CD4-positive, alpha-beta memory T cell (primary cell): Measurements from ENCODE around the gene IGF2BP2. TPM values are rescaled to one million over a fixed set of nuclear protein-coding genes. Genes with fewer than 3 reads are reported as not detected.

Source experiments
- CTCF ChIA-PET: fragments of 350-600 bp; sonication (Branson Sonifier 250); formaldehyde crosslinking; loops from one replicate; lab custom pipeline; 2021; ENCODE audit warnings: inconsistent platforms; ENCODE audit not compliant: partially characterized antibody; lab: Charles Lee
- POLR2A ChIA-PET: fragments of 350-600 bp; sonication (Branson Sonifier 250); formaldehyde crosslinking; loops from one replicate; lab custom pipeline; 2021; ENCODE audit not compliant: partially characterized antibody; lab: Charles Lee
- DNase-seq, 5 donors: peaks; one replicate each; pipeline versions ENCODE4 v3.0.0 to v3.0.0-alpha.2; 2020 to 2022; ENCODE audit warnings: mixed read lengths in 1 of 5
- H3K27ac ChIP-seq: one replicate; pipeline ENCODE4 v1.7.0; 2013; ENCODE audit warnings: low read depth, low read length
- H3K27me3 ChIP-seq: 2 replicates; pipeline ENCODE4 v1.7.0; 2013; ENCODE audit warnings: mild to moderate bottlenecking, low read length, moderate library complexity; ENCODE audit not compliant: insufficient read depth
- H3K36me3 ChIP-seq: 2 replicates; pipeline ENCODE4 v1.7.0; 2013; ENCODE audit warnings: mild to moderate bottlenecking, low read length, moderate library complexity; ENCODE audit not compliant: insufficient read depth
- H3K4me1 ChIP-seq: 2 replicates; pipeline ENCODE4 v1.7.0; 2013; ENCODE audit warnings: mild to moderate bottlenecking, low read length, moderate library complexity; ENCODE audit not compliant: insufficient read depth
- H3K4me3 ChIP-seq, 2 donors: one replicate each; pipeline ENCODE4 v1.7.0; 2013; ENCODE audit warnings: low read length in 2 of 2, mild to moderate bottlenecking in 1 of 2
- H3K9me3 ChIP-seq, 2 donors: one replicate each; pipeline ENCODE4 v1.7.0; 2013; ENCODE audit warnings: low read length in 2 of 2, control low read depth in 1 of 2; ENCODE audit not compliant: control insufficient read depth in 1 of 2
- H3K27ac Mint-ChIP-seq, 7 donors: one replicate each; pipeline ENCODE4 v1.8.0; 2020 to 2021; ENCODE audit warnings: mixed read lengths in 7 of 7, mild to moderate bottlenecking in 6 of 7, inconsistent platforms in 3 of 7, moderate library complexity in 3 of 7
- H3K27me3 Mint-ChIP-seq, 2 donors: one replicate each; pipeline ENCODE4 v1.8.0; 2020 to 2021; ENCODE audit warnings: mixed read lengths in 2 of 2
- H3K36me3 Mint-ChIP-seq, 2 donors: one replicate each; pipeline ENCODE4 v1.8.0; 2020 to 2021; ENCODE audit warnings: mixed read lengths in 2 of 2, inconsistent platforms in 1 of 2, mild to moderate bottlenecking in 1 of 2
- H3K4me1 Mint-ChIP-seq, 4 donors: one replicate each; pipeline ENCODE4 v1.8.0; 2020 to 2021; ENCODE audit warnings: mixed read lengths in 4 of 4, mild to moderate bottlenecking in 1 of 4
- H3K4me3 Mint-ChIP-seq, 8 donors: one replicate each; pipeline ENCODE4 v1.8.0; 2020 to 2021; ENCODE audit warnings: mixed read lengths in 8 of 8, mild to moderate bottlenecking in 7 of 8, moderate library complexity in 6 of 8, inconsistent platforms in 3 of 8
- H3K9me3 Mint-ChIP-seq, 8 donors: one replicate each; pipeline ENCODE4 v1.8.0; 2020 to 2021; ENCODE audit warnings: mixed read lengths in 8 of 8, mild to moderate bottlenecking in 5 of 8, inconsistent platforms in 3 of 8, moderate library complexity in 1 of 8
- intact Hi-C: fragments of 100-400 bp; cut with micrococcal nuclease; formaldehyde crosslinking; loops from one replicate; pipeline ENCODE4 v1.15.1; 2023
- polyA plus RNA-seq, 2 donors: library from polyadenylated mRNA; unstranded; fragments of 300-500 nt; fragmentation: Illumina TruSeq; gene quantifications; one replicate each; pipeline ENCODE4 v1.2.3, GENCODE V29; 2021
- total RNA-seq, 2 experiments: library from RNA; stranded (reverse); gene quantifications; one replicate each; pipeline ENCODE4 v1.2.3, GENCODE V29; 2021

IGF2BP2 gene
- total and polyA plus RNA-seq, 4 experiments from 2014 or later: not detected

- H3K9me3 ChIP-seq: no peaks in the 10 kb centered on the region
- DNase-seq: no peak
- intact Hi-C loops: no loop called here
- H3K4me3 ChIP-seq: no peak overlapping the region
- peaks cover 0 to 2% (median 0%) of the 10 kb centered on the region in 8 donors for H3K9me3 Mint-ChIP-seq
- peaks cover 7% of the 10 kb centered on the region for H3K27me3 ChIP-seq
- H3K27ac ChIP-seq: no peak overlapping the region
- H3K27ac Mint-ChIP-seq: no peak overlapping the region
- POLR2A ChIA-PET: no interaction called here
- H3K4me3 Mint-ChIP-seq: no peak overlapping the region
- H3K4me1 ChIP-seq: no peaks in the 10 kb centered on the region
- peaks cover 22 to 37% of the 10 kb centered on the region in 2 donors for H3K27me3 Mint-ChIP-seq
- no peaks in the 10 kb centered on the region for H3K36me3 ChIP-seq
- CTCF ChIA-PET: interaction anchor here (1.0 to 1.5 kb wide), 3 partner anchors 14 to 33 kb away, joined by 3 to 5 read pairs (median 3); no protein-coding TSS in a partner anchor
- no peaks in the 10 kb centered on the region for H3K36me3 Mint-ChIP-seq
- no peaks in the 10 kb centered on the region for H3K4me1 Mint-ChIP-seq
Measured at GRCh38 chr3:185764163-185764979, 60.5 kb downstream of the IGF2BP2 start.

GRCh38 chr3:185763347-185764005 lies 61.4 kb downstream of the IGF2BP2 start:
- H3K27me3 Mint-ChIP-seq: peaks cover 24 to 41% of the 10 kb centered on the region in 2 donors

GRCh38 chr3:185760550-185760949 lies 64.3 kb downstream of the IGF2BP2 start:
- H3K9me3 Mint-ChIP-seq: peaks cover 0 to 9% (median 1%) of the 10 kb centered on the region in 8 donors
- Histone ChIP-seq H3K9me3 (no peaks in the 10 kb centered on the region), H3K4me1 (no peaks in the 10 kb centered on the region), H3K4me3 (no peak overlapping the region), H3K36me3 (no peaks in the 10 kb centered on the region), H3K27me3 (peaks cover 7% of the 10 kb centered on the region), H3K27ac (no peak overlapping the region)
- intact Hi-C loops: no loop called here
- CTCF ChIA-PET: no interaction called here
- H3K27ac Mint-ChIP-seq: no peak overlapping the region
- peaks cover 23 to 54% of the 10 kb centered on the region in 2 donors for H3K27me3 Mint-ChIP-seq
- no peaks in the 10 kb centered on the region for H3K36me3 Mint-ChIP-seq
- no peaks in the 10 kb centered on the region for H3K4me1 Mint-ChIP-seq
- POLR2A ChIA-PET: no interaction called here
- no peak for DNase-seq
- no peak overlapping the region for H3K4me3 Mint-ChIP-seq

More at GRCh38 chr3:185763347-185764005, 61.4 kb downstream of the IGF2BP2 start:
- no peaks in the 10 kb centered on the region for H3K36me3 ChIP-seq
- no peak overlapping the region for H3K27ac Mint-ChIP-seq
- peaks cover 7% of the 10 kb centered on the region for H3K27me3 ChIP-seq
- no peak for DNase-seq
- ChIA-PET CTCF (interaction anchor here (1.0 kb wide), 2 partner anchors 17 to 32 kb away, joined by 3 read pairs; no protein-coding TSS in a partner anchor), POLR2A (no interaction called here)
- no peaks in the 10 kb centered on the region for H3K36me3 Mint-ChIP-seq
- H3K4me1 ChIP-seq: no peaks in the 10 kb centered on the region
- H3K4me3 ChIP-seq: no peak overlapping the region
- no peak overlapping the region for H3K4me3 Mint-ChIP-seq
- intact Hi-C loops: no loop called here
- H3K4me1 Mint-ChIP-seq: no peaks in the 10 kb centered on the region
- H3K9me3 Mint-ChIP-seq: peaks cover 0 to 2% (median 0%) of the 10 kb centered on the region in 8 donors
- no peak overlapping the region for H3K27ac ChIP-seq
- H3K9me3 ChIP-seq: no peaks in the 10 kb centered on the region

- Histone ChIP-seq H3K4me1 (no peaks in the 10 kb centered on the region), H3K4me3 (no peak overlapping the region), H3K9me3 (no peaks in the 10 kb centered on the region), H3K36me3 (no peaks in the 10 kb centered on the region), H3K27ac (no peak overlapping the region), H3K27me3 (peaks cover 7% of the 10 kb centered on the region)
- CTCF ChIA-PET: no interaction called here
- intact Hi-C loops: no loop called here
- H3K27ac Mint-ChIP-seq: no peak overlapping the region
- POLR2A ChIA-PET: no interaction called here
- no peaks in the 10 kb centered on the region for H3K36me3 Mint-ChIP-seq
- H3K4me3 Mint-ChIP-seq: no peak overlapping the region
- H3K4me1 Mint-ChIP-seq: no peaks in the 10 kb centered on the region
- H3K9me3 Mint-ChIP-seq: peaks cover 0 to 11% (median 1%) of the 10 kb centered on the region in 8 donors
- H3K27me3 Mint-ChIP-seq: peaks cover 21 to 50% of the 10 kb centered on the region in 2 donors
- DNase-seq: no peak
Measured at GRCh38 chr3:185760088-185760487, 64.8 kb downstream of the IGF2BP2 start.

GRCh38 chr3:185759512-185759911 lies 65.3 kb downstream of the IGF2BP2 start:
- Histone ChIP-seq H3K9me3 (no peaks in the 10 kb centered on the region), H3K4me3 (no peak overlapping the region), H3K27me3 (peaks cover 4% of the 10 kb centered on the region), H3K27ac (no peak overlapping the region), H3K36me3 (no peaks in the 10 kb centered on the region), H3K4me1 (no peaks in the 10 kb centered on the region)
- DNase-seq: no peak
- Mint-ChIP-seq H3K27me3 (peaks cover 21 to 47% of the 10 kb centered on the region in 2 donors), H3K9me3 (peaks cover 0 to 15% (median 4%) of the 10 kb centered on the region in 8 donors), H3K4me3 (no peak overlapping the region), H3K27ac (no peak overlapping the region), H3K4me1 (no peaks in the 10 kb centered on the region), H3K36me3 (no peaks in the 10 kb centered on the region)
- CTCF ChIA-PET: interaction anchor here (1.3 kb wide), 1 partner anchor 9 kb away, joined by 4 read pairs; no protein-coding TSS in a partner anchor
- POLR2A ChIA-PET: no interaction called here
- intact Hi-C loops: no loop called here

GRCh38 chr3:185758912-185759311 lies 65.9 kb downstream of the IGF2BP2 start:
- POLR2A ChIA-PET: no interaction called here
- Mint-ChIP-seq H3K27me3 (peaks cover 21 to 44% of the 10 kb centered on the region in 2 donors), H3K4me3 (no peak overlapping the region)

GRCh38 chr3:185757176-185757575 lies 67.7 kb downstream of the IGF2BP2 start:
- Mint-ChIP-seq H3K27ac (no peak overlapping the region), H3K4me3 (no peak overlapping the region), H3K4me1 (no peaks in the 10 kb centered on the region), H3K36me3 (no peaks in the 10 kb centered on the region), H3K27me3 (peaks cover 20 to 36% of the 10 kb centered on the region in 2 donors), H3K9me3 (peaks cover 0 to 17% (median 10%) of the 10 kb centered on the region in 8 donors)
- Histone ChIP-seq H3K9me3 (no peaks in the 10 kb centered on the region), H3K4me1 (no peaks in the 10 kb centered on the region), H3K4me3 (no peak overlapping the region), H3K27ac (no peak overlapping the region), H3K36me3 (no peaks in the 10 kb centered on the region), H3K27me3 (no peaks in the 10 kb centered on the region)
- no peak for DNase-seq
- ChIA-PET POLR2A (no interaction called here), CTCF (interaction anchor here (0.8 kb wide), 1 partner anchor 12 kb away, joined by 3 read pairs; no protein-coding TSS in a partner anchor)
- intact Hi-C loops: no loop called here

More at GRCh38 chr3:185758912-185759311, 65.9 kb downstream of the IGF2BP2 start:
- Mint-ChIP-seq H3K9me3 (peaks cover 0 to 18% (median 8%) of the 10 kb centered on the region in 8 donors), H3K36me3 (no peaks in the 10 kb centered on the region), H3K4me1 (no peaks in the 10 kb centered on the region), H3K27ac (no peak overlapping the region)
- H3K4me3 ChIP-seq: no peak overlapping the region
- H3K36me3 ChIP-seq: no peaks in the 10 kb centered on the region
- CTCF ChIA-PET: interaction anchor here (1.3 kb wide), 1 partner anchor 9 kb away, joined by 4 read pairs; no protein-coding TSS in a partner anchor
- no peaks in the 10 kb centered on the region for H3K4me1 ChIP-seq
- no peak for DNase-seq
- H3K27me3 ChIP-seq: no peaks in the 10 kb centered on the region
- no peak overlapping the region for H3K27ac ChIP-seq
- intact Hi-C loops: no loop called here
- H3K9me3 ChIP-seq: no peaks in the 10 kb centered on the region
